GM18502 (cell line): ENCODE measurements around the gene KIAA2012.

ENCODE experiments used
- ATAC-seq: cut with Tn5 transposase; IDR thresholded peaks from one replicate; pipeline ENCODE4 v1.9.1; 2021; ENCODE audit warnings: mild to moderate bottlenecking; ENCODE audit not compliant: unreplicated experiment, poor library complexity

The KIAA2012 gene

GRCh38 chr2:202140522-202141252 is 67.6 kb downstream of the KIAA2012 start:
- no peak for ATAC-seq

- ATAC-seq: no peak
These were observed 68.4 kb downstream of the KIAA2012 start for GRCh38 chr2:202141329-202141947.

- no peak for ATAC-seq
These were observed 69.5 kb downstream of the KIAA2012 start for GRCh38 chr2:202142540-202142939.

GRCh38 chr2:202147775-202148174 is 74.7 kb downstream of the KIAA2012 start:
- ATAC-seq: no peak

- ATAC-seq: no peak
These were observed 75.6 kb downstream of the KIAA2012 start for GRCh38 chr2:202148515-202149154.

- ATAC-seq: no peak
These were observed 76.2 kb downstream of the KIAA2012 start for GRCh38 chr2:202149155-202149762.

- no peak for ATAC-seq
These were observed 76.9 kb downstream of the KIAA2012 start for GRCh38 chr2:202149936-202150335.

GRCh38 chr2:202152104-202152715 is 79.2 kb downstream of the KIAA2012 start:
- no peak for ATAC-seq

GRCh38 chr2:202154613-202155012 is 81.6 kb downstream of the KIAA2012 start:
- no peak for ATAC-seq

GRCh38 chr2:202157211-202157990 is 84.3 kb downstream of the KIAA2012 start:
- no peak for ATAC-seq

- no peak for ATAC-seq
These were observed 85.7 kb downstream of the KIAA2012 start for GRCh38 chr2:202158796-202159195.

- ATAC-seq: no peak
These were observed 88.2 kb downstream of the KIAA2012 start for GRCh38 chr2:202161151-202161835.

- no peak for ATAC-seq
These were observed 91.4 kb downstream of the KIAA2012 start for GRCh38 chr2:202164411-202164810.

- ATAC-seq: no peak
These were observed 92.2 kb downstream of the KIAA2012 start for GRCh38 chr2:202165208-202165607.

- ATAC-seq: no peak
These were observed 92.9 kb downstream of the KIAA2012 start for GRCh38 chr2:202165945-202166344.

- no peak for ATAC-seq
These were observed 96.1 kb downstream of the KIAA2012 start for GRCh38 chr2:202169131-202169530.

- ATAC-seq: no peak
These were observed 96.9 kb downstream of the KIAA2012 start for GRCh38 chr2:202169832-202170424.

- ATAC-seq: no peak
These were observed 98.3 kb downstream of the KIAA2012 start for GRCh38 chr2:202171241-202171825.
